Nephron (organoid): ENCODE measurements around the gene SF3A1.

Experiments used
- H3K27ac Mint-ChIP-seq, 3 experiments: 2 replicates each; pipeline ENCODE4 v1.8.0; 2020; ENCODE audit warnings: mixed read lengths in 3 of 3, mild to moderate bottlenecking in 2 of 3, moderate library complexity in 1 of 3
- H3K27me3 Mint-ChIP-seq: 2 replicates; pipeline ENCODE4 v1.8.0; 2021; ENCODE audit warnings: low read depth, mild to moderate bottlenecking, moderate library complexity, mixed read lengths
- H3K36me3 Mint-ChIP-seq: 2 replicates; pipeline ENCODE4 v1.8.0; 2020; ENCODE audit warnings: low read depth, mixed read lengths
- H3K4me1 Mint-ChIP-seq: 2 replicates; pipeline ENCODE4 v1.8.0; 2020; ENCODE audit warnings: mixed read lengths
- H3K4me3 Mint-ChIP-seq, 3 experiments: 2 replicates each; pipeline ENCODE4 v1.8.0; 2020; ENCODE audit warnings: mild to moderate bottlenecking in 3 of 3, mixed read lengths in 3 of 3, moderate library complexity in 2 of 3
- H3K9me3 Mint-ChIP-seq: 2 replicates; pipeline ENCODE4 v1.8.0; 2020; ENCODE audit warnings: mixed read lengths
- CTCF ChIP-seq, 3 experiments: fragments of 200-600 bp; sonication (generic); IDR thresholded peaks; one replicate each; pipeline ENCODE4 v1.5.0; 2021; ENCODE audit warnings: antibody characterized with exemption in 3 of 3; ENCODE audit not compliant: unreplicated experiment in 3 of 3

SF3A1 gene

GRCh38 chr22:30301995-30302809, 54.5 kb downstream of the SF3A1 start:
- no peak overlapping the region for H3K27ac Mint-ChIP-seq
- H3K36me3 Mint-ChIP-seq: peaks cover 6% of the 10 kb centered on the region
- no peak overlapping the region for H3K4me3 Mint-ChIP-seq
- TF ChIP-seq CTCF (IDR thresholded peaks at IDR 0.05; ENCODE audit: unreplicated experiment in 3 of 3): no peak
- H3K9me3 Mint-ChIP-seq: no peaks in the 10 kb centered on the region
- no peaks in the 10 kb centered on the region for H3K27me3 Mint-ChIP-seq
- H3K4me1 Mint-ChIP-seq: peaks cover 25% of the 10 kb centered on the region

- TF ChIP-seq CTCF (IDR thresholded peaks at IDR 0.05; ENCODE audit: unreplicated experiment in 3 of 3): no peak
- Mint-ChIP-seq H3K4me3 (no peak overlapping the region), H3K27ac (no peak overlapping the region), H3K27me3 (no peaks in the 10 kb centered on the region), H3K4me1 (no peaks in the 10 kb centered on the region), H3K36me3 (peaks cover 6% of the 10 kb centered on the region), H3K9me3 (no peaks in the 10 kb centered on the region)
Observed at GRCh38 chr22:30299322-30299721, 57.4 kb downstream of the SF3A1 start.

DNA sequence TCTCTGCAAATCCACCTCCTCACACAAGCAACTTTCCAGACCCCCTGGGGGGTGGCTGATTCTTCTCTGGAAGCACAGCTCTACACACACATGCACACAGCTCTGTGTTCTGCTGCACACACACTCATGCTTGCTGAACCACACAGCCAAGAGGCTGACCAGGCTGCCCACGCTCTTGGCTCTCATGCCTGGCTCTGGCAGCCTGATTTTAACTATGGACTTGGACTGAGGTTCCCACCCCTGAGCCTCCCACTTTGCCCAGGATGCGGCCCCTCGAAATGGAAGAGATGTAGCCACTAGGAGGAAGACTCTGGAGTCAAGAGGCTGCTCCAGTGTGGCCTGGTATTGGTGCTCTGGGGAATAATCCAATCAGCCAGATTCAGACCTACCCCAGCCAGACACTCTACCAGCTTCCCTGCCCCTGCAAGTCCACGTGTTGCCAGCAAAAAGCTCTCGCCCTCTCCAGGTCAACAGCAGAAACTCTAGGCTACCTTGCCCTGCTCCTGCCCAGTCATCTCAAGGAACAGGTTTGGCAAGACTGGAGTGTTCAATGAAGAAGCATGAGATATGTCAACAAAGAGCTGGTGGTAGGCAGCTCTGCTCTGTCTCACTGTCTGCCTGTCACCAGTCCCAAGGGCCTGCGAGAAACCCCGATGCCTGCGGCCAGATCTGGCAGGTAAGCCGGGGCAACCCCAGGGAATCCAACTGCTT, 58.5 kb downstream of the SF3A1 start:
- Mint-ChIP-seq H3K9me3 (no peaks in the 10 kb centered on the region), H3K4me3 (no peak overlapping the region), H3K27ac (no peak overlapping the region), H3K36me3 (peaks cover 8% of the 10 kb centered on the region), H3K4me1 (no peaks in the 10 kb centered on the region), H3K27me3 (no peaks in the 10 kb centered on the region)
- TF ChIP-seq CTCF (IDR thresholded peaks at IDR 0.05; ENCODE audit: unreplicated experiment in 3 of 3): no peak

GRCh38 chr22:30297276-30297990, 59.3 kb downstream of the SF3A1 start:
- peaks cover 10% of the 10 kb centered on the region for H3K36me3 Mint-ChIP-seq
- no peak overlapping the region for H3K4me3 Mint-ChIP-seq
- H3K27me3 Mint-ChIP-seq: no peaks in the 10 kb centered on the region
- no peaks in the 10 kb centered on the region for H3K4me1 Mint-ChIP-seq
- H3K27ac Mint-ChIP-seq: no peak overlapping the region
- TF ChIP-seq CTCF (IDR thresholded peaks at IDR 0.05; ENCODE audit: unreplicated experiment in 3 of 3): no peak
- H3K9me3 Mint-ChIP-seq: no peaks in the 10 kb centered on the region

DNA sequence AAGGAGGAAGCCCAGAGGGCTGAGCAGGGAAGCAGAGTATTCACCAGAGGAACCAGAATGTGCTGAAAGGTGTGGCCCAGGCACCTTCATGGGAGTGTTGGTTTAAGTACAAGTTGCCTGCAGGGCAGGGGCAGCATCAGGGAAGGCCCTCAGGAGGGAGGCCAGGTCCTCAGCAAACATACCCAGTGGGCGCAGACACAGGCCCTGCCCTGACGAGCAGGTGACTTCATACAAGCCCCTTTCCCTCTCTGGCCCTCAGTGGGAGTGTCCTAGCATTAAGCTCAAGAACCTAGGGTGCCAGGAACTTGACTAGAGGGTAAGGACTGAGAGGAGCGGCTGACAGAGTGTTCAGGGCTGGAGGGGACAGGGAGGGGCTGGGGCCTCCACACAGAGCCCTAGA, 59.9 kb downstream of the SF3A1 start:
- no peaks in the 10 kb centered on the region for H3K4me1 Mint-ChIP-seq
- H3K27ac Mint-ChIP-seq: no peak overlapping the region
- TF ChIP-seq CTCF (IDR thresholded peaks at IDR 0.05; ENCODE audit: unreplicated experiment in 3 of 3): no peak

More for the DNA sequence above, 59.9 kb downstream of the SF3A1 start:
- Mint-ChIP-seq H3K27me3 (no peaks in the 10 kb centered on the region), H3K4me3 (no peak overlapping the region), H3K9me3 (no peaks in the 10 kb centered on the region), H3K36me3 (peaks cover 10% of the 10 kb centered on the region)
